Endothelial cell of umbilical vein (primary cell): ENCODE results near the gene SKI. TPM values are rescaled to one million over a fixed set of nuclear protein-coding genes. Genes with fewer than 3 reads are reported as not detected.

ENCODE experiments used
- BruUV-seq: library from RNA; stranded (reverse); fragments of 400-500 nt; replicated peaks from 2 replicates; lab custom pipeline; 2021; lab: Mats Ljungman, UMichigan
- CTCF ChIA-PET: fragments of 300-600, 350-600 bp; sonication (Branson Sonifier 250); formaldehyde crosslinking; loops from one replicate; lab custom pipeline; 2021; ENCODE audit warnings: antibody characterized with exemption, inconsistent platforms; lab: Charles Lee
- POLR2A ChIA-PET: fragments of 300-600, 350-600 bp; sonication (Branson Sonifier 250); formaldehyde crosslinking; loops from one replicate; lab custom pipeline; 2021; ENCODE audit warnings: antibody characterized with exemption, inconsistent platforms; lab: Charles Lee
- DNase-seq: peaks from one replicate; pipeline ENCODE4 v3.0.0-alpha.2; 2011; ENCODE audit warnings: low read depth, low spot score
- FAIRE-seq: peaks from 2 replicates; lab custom pipeline; 2011; peaks lifted over from hg19 to GRCh38; lab: Jason Lieb, UNC
- H2AFZ ChIP-seq: 2 replicates; pipeline ENCODE4 v1.6.0; 2012; ENCODE audit warnings: low read depth, low read length, control low read depth, inconsistent platforms
- H3K27ac ChIP-seq: 2 replicates; pipeline ENCODE4 v1.5.1; 2011; ENCODE audit warnings: low read depth, mild to moderate bottlenecking, control low read depth, low read length, moderate library complexity; ENCODE audit not compliant: insufficient read depth
- H3K27me3 ChIP-seq, 2 experiments: 2 replicates each; pipeline versions ENCODE4 v1.6.0 to v1.6.1; 2011; ENCODE audit warnings: low read length in 2 of 2, mixed read lengths in 1 of 2; ENCODE audit not compliant: control insufficient read depth in 2 of 2, insufficient read depth in 2 of 2
- H3K36me3 ChIP-seq, 2 experiments: 2 replicates in 1 of 2; 3 replicates in 1 of 2; pipeline ENCODE4 v1.5.1; 2011; ENCODE audit warnings: low read length in 2 of 2, mild to moderate bottlenecking in 1 of 2, moderate library complexity in 1 of 2; ENCODE audit not compliant: control insufficient read depth in 2 of 2, insufficient read depth in 2 of 2; ENCODE audit errors: extremely low read depth in 1 of 2
- H3K4me1 ChIP-seq: 3 replicates; pipeline ENCODE4 v1.5.1; 2011; ENCODE audit warnings: mild to moderate bottlenecking, low read length; ENCODE audit not compliant: control insufficient read depth, insufficient read depth; ENCODE audit errors: extremely low read depth
- H3K4me2 ChIP-seq: 2 replicates; pipeline ENCODE4 v1.6.1; 2011; ENCODE audit warnings: low read length, control low read depth, mixed read lengths; ENCODE audit not compliant: insufficient read depth
- H3K4me3 ChIP-seq, 3 experiments: fragments of 200-600 bp in 1 of 3; sonication (generic), shearing (Covaris generic) in 1 of 3; replicated peaks in 1 of 3; 2 replicates each; pipeline ENCODE4 v1.5.1; 2011 to 2016; ENCODE audit warnings: control low read depth in 3 of 3, low read length in 3 of 3, mild to moderate bottlenecking in 2 of 3, inconsistent platforms in 1 of 3, low read depth in 1 of 3, moderate library complexity in 1 of 3; ENCODE audit not compliant: insufficient read depth in 1 of 3
- H3K79me2 ChIP-seq: 2 replicates; pipeline ENCODE4 v1.6.0; 2012; ENCODE audit warnings: low read length, inconsistent platforms; ENCODE audit not compliant: control insufficient read depth, insufficient read depth
- H3K9ac ChIP-seq: replicated peaks from 2 replicates; pipeline ENCODE3; 2011; ENCODE audit warnings: low read length, control low read depth; ENCODE audit not compliant: insufficient read depth; ENCODE audit errors: extremely low read depth
- H3K9me1 ChIP-seq: replicated peaks from 3 replicates; pipeline ENCODE4 v1.6.0; 2011; ENCODE audit warnings: mild to moderate bottlenecking, low read length; ENCODE audit not compliant: control insufficient read depth, insufficient read depth; ENCODE audit errors: extremely low read depth
- H3K9me3 ChIP-seq: replicated peaks from 2 replicates; pipeline ENCODE4 v1.5.1; 2012; ENCODE audit warnings: low read length, inconsistent platforms; ENCODE audit not compliant: control insufficient read depth, insufficient read depth
- H4K20me1 ChIP-seq: replicated peaks from 2 replicates; pipeline ENCODE3; 2011; ENCODE audit warnings: mild to moderate bottlenecking, low read length; ENCODE audit not compliant: control insufficient read depth, insufficient read depth; ENCODE audit errors: extremely low read depth
- EZH2 ChIP-seq: IDR thresholded peaks from 2 replicates; pipeline ENCODE4 v1.6.1; 2012; ENCODE audit warnings: borderline replicate concordance, low read depth, mild to moderate bottlenecking, moderate library complexity, low read length, inconsistent platforms; ENCODE audit not compliant: severe bottlenecking
- FOS ChIP-seq: IDR thresholded peaks from 2 replicates; pipeline ENCODE4 v1.6.1; 2011; ENCODE audit warnings: mild to moderate bottlenecking, low read length, moderate library complexity, borderline replicate concordance; ENCODE audit not compliant: insufficient read depth
- GATA2 ChIP-seq: IDR thresholded peaks from 2 replicates; pipeline ENCODE4 v1.7.0; 2011; ENCODE audit warnings: low read depth, mild to moderate bottlenecking, moderate library complexity, mixed read lengths, low read length; ENCODE audit not compliant: insufficient read length, insufficient read depth
- JUN ChIP-seq: IDR thresholded peaks from 2 replicates; pipeline ENCODE4 v1.6.1; 2011; ENCODE audit warnings: borderline replicate concordance, low read depth; ENCODE audit not compliant: insufficient read length, insufficient read depth
- MYC ChIP-seq: IDR thresholded peaks from one replicate; pipeline ENCODE4 v1.6.1; 2011; ENCODE audit warnings: mild to moderate bottlenecking, low read depth, low read length
- POLR2A ChIP-seq: IDR thresholded peaks from 2 replicates; pipeline ENCODE4 v1.6.1; 2012; ENCODE audit warnings: low read depth, mild to moderate bottlenecking, control low read depth, low read length
- POLR2AphosphoS5 ChIP-seq: IDR thresholded peaks from 2 replicates; pipeline ENCODE4 v1.6.1; 2012; ENCODE audit warnings: low read depth, mild to moderate bottlenecking, control low read depth, low read length, moderate library complexity; ENCODE audit not compliant: insufficient read depth
- dilution Hi-C: fragments of 300-500 bp; cut with MboI; formaldehyde crosslinking; loops from one replicate; pipeline ENCODE4 v1.15.0; 2019; ENCODE audit warnings: low sequenced_read_pairs; ENCODE audit not compliant: extremely low pct_ligation_motif_present
- intact Hi-C: fragments of 100-400 bp; cut with micrococcal nuclease; formaldehyde crosslinking; loops from one replicate; pipeline ENCODE4 v1.10.0; 2022
- polyA plus RNA-seq, 4 experiments: library from polyadenylated mRNA; depleted of rRNA in 3 of 4; stranded (reverse) in 3 of 4; unstranded in 1 of 4; fragments of >200 nt; gene quantifications; 2 replicates each; pipeline versions ENCODE4 v1.2.1 to v1.2.3, GENCODE V29; 2011 to 2012; ENCODE audit warnings: missing spikeins in 1 of 4
- total RNA-seq: library from RNA; stranded (reverse); gene quantifications from 2 replicates; pipeline ENCODE4 v1.2.3, GENCODE V29; 2021
- TF ChIP-seq, protein P1 (sequence below): IDR thresholded peaks from 2 replicates; pipeline ENCODE4 v1.6.1; 2011; ENCODE audit not compliant: insufficient read depth, insufficient read length
- TF ChIP-seq, protein P2 (sequence below), 2 donors: IDR thresholded peaks; 1 replicate in 1 of 2; 2 replicates in 1 of 2; pipeline ENCODE4 v1.5.1; 2011; ENCODE audit warnings: low read length in 2 of 2, mild to moderate bottlenecking in 2 of 2, moderate library complexity in 2 of 2, control low read depth in 1 of 2, inconsistent platforms in 1 of 2, low read depth in 1 of 2; ENCODE audit not compliant: insufficient read depth in 1 of 2; ENCODE audit errors: extremely low read depth in 1 of 2

The SKI gene
- total and polyA plus RNA-seq, 2 donors (not counting 3 experiments of a cell fraction or from before 2014, with no cell fraction given): 11.6 to 80.3 TPM

DNA sequence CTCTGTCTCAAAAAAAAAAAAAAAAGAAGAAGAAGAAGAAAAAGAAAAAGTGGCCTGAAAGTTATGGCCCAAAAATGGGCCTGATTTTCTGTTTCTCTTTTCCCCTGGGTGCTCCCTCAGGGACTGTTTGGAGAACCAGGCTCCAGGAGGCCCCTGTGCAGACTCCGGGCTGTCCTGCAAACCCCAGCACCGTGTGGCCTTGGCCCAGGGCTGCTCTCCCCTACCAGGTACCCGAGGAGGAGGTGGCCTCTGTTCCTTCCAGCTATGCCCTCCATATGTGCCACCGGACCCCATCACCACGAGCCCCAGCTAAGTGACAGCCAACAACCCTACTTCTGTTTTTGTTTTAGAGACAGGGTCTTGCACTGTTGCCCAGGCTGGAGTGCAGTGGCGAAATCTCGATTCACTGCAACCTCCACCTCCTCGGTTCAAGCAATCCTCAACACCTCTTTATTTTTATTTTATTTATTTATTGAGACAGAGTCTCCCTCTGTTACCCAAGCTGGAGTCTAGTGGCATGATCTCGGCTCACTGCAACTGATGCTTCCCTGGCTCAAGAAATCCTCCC, 26.0 kb upstream of the SKI start:
- Histone ChIP-seq H3K4me3 (no peak overlapping the region), H3K9me3 (no peaks in the 10 kb centered on the region), H3K27me3 (no peaks in the 10 kb centered on the region), H3K9me1 (no peaks in the 10 kb centered on the region), H3K27ac (no peak overlapping the region), H3K4me1 (peaks cover 16% of the 10 kb centered on the region), H3K79me2 (no peaks in the 10 kb centered on the region), H2AFZ (no peak overlapping the region), H3K4me2 (no peak overlapping the region), H4K20me1 (no peaks in the 10 kb centered on the region), H3K9ac (no peak overlapping the region), H3K36me3 (no peaks in the 10 kb centered on the region)
- TF ChIP-seq FOS: no peak
- no peak for TF ChIP-seq POLR2A
- TF ChIP-seq GATA2: no peak
- no peak for TF ChIP-seq POLR2AphosphoS5
- TF ChIP-seq MYC: no peak
- TF ChIP-seq JUN: no peak
- no peak for TF ChIP-seq EZH2
- TF ChIP-seq, protein P1, sequence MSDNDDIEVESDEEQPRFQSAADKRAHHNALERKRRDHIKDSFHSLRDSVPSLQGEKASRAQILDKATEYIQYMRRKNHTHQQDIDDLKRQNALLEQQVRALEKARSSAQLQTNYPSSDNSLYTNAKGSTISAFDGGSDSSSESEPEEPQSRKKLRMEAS: no peak
- TF ChIP-seq, protein P2, sequence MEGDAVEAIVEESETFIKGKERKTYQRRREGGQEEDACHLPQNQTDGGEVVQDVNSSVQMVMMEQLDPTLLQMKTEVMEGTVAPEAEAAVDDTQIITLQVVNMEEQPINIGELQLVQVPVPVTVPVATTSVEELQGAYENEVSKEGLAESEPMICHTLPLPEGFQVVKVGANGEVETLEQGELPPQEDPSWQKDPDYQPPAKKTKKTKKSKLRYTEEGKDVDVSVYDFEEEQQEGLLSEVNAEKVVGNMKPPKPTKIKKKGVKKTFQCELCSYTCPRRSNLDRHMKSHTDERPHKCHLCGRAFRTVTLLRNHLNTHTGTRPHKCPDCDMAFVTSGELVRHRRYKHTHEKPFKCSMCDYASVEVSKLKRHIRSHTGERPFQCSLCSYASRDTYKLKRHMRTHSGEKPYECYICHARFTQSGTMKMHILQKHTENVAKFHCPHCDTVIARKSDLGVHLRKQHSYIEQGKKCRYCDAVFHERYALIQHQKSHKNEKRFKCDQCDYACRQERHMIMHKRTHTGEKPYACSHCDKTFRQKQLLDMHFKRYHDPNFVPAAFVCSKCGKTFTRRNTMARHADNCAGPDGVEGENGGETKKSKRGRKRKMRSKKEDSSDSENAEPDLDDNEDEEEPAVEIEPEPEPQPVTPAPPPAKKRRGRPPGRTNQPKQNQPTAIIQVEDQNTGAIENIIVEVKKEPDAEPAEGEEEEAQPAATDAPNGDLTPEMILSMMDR (IDR thresholded peaks at IDR 0.05; ENCODE audit: extremely low read depth in 1 of 2, insufficient read depth in 1 of 2, low read depth in 1 of 2, low read length in 2 of 2): no peak
- no TSS peak for BruUV-seq
- no peak for FAIRE-seq
- DNase-seq: no peak
- CTCF ChIA-PET: interaction anchor here (0.7 to 12.3 kb wide), 2 partner anchors 181 to 1251 kb away, joined by 3 to 631 read pairs; no protein-coding TSS in a partner anchor
- intact Hi-C loops: no loop called here
- POLR2A ChIA-PET: interaction anchor here (0.6 to 1.5 kb wide), 2 partner anchors 25 to 27 kb away, joined by 3 read pairs; no protein-coding TSS in a partner anchor
- dilution Hi-C loops: no loop called here
